Lower leg skin (tissue), 3 donors: Measurements from ENCODE around the gene INPP5D.
"Not testable (repeated sequence)": the region's sequence is repeated elsewhere in the genome, so short reads cannot be mapped to it uniquely, and the experiment has no call there.

ENCODE experiments used
- CTCF ChIP-seq, 3 donors: fragments of 450-650 bp; IDR thresholded peaks; one replicate each; pipeline ENCODE4 v1.5.1; 2016; ENCODE audit warnings: antibody characterized with exemption in 3 of 3, mild to moderate bottlenecking in 3 of 3, moderate library complexity in 2 of 3
- POLR2A ChIP-seq, 2 donors: fragments of 450-650 bp; IDR thresholded peaks; one replicate each; pipeline ENCODE4 v1.6.1; 2016 to 2017; ENCODE audit warnings: antibody characterized with exemption in 2 of 2, mild to moderate bottlenecking in 1 of 2, moderate library complexity in 1 of 2

- not testable (repeated sequence) for TF ChIP-seq CTCF, POLR2A (IDR thresholded peaks at IDR 0.05)
These were observed 5.1 kb downstream of the INPP5D start for GRCh38 chr2:233065200-233065589.
